Measurements from ENCODE around the gene ADAMTS17.

ADAMTS17 gene

DNA sequence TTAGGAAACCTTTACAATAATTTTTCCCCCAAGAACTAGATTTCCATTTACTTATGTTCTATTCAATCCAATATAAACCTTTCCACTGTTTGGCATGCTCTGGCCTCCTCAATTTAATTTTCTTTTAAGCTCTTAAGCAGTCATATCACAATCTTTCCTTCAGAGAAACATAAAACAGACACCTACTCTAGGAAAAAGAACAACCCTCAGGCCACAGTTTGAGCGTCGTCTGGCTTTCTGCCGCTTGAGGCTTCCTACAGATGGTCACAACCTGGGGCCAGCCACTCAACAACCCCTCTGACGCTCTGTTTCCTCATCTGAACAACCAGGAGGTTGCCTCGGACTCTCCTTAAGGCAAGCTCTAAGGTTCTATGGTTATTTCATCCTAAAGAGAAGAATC is 143.3 kb downstream of the ADAMTS17 start:
- Histone ChIP-seq H3K9me3 (ENCODE audit: low read length) (no peaks in the 10 kb centered on the region), H3K27ac (ENCODE audit: low read depth, low read length) (no peak overlapping the region), H3K4me3 (ENCODE audit: low read depth in 1 of 2, low read length in 2 of 2) (no peak overlapping the region), H3K36me3 (ENCODE audit: insufficient read depth, low read length) (no peaks in the 10 kb centered on the region), H3K4me1 (ENCODE audit: insufficient read depth, low read length) (peaks cover 12% of the 10 kb centered on the region), H3K27me3 (ENCODE audit: control insufficient read depth in 1 of 2, insufficient read depth in 2 of 2, low read length in 2 of 2) (no peaks in the 10 kb centered on the region), H3K9ac (ENCODE audit: low read length) (no peak overlapping the region)

DNA sequence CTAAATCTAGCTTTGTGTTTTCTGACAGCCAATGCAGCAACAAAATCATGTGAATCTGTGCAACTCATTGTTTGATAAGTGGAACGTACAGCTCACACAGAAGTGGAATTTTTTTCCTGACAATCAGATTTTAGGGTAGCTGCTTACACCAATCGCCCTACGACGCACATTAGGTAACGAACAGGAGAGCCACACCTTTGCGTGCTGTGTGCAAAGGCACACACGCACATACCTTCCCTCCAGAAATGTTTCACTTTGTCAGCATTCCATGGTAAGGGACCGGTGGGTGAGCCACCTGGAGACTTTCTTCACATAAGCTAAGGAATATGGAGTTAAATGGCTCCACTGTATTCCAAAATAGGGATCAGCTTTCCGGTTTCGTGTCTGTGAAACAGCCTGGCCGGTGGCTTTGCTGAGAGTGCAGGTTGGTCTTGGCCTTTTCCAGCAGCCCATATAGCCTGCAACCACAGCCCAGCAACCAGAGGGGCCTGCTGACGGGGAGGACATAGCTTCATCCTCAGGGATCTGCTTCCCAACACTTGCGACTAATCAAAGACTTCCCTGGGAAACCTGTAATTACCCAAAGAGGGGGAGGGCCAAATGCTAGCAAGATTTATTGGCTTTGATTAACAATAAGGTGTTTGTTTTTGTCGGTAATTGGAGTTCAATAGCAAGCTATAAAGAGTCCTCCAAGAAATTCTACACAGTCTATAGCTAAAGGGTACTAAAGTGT is 145.3 kb downstream of the ADAMTS17 start:
- Histone ChIP-seq H3K4me1 (ENCODE audit: insufficient read depth, low read length) (peaks cover under 1% of the 10 kb centered on the region), H3K27me3 (ENCODE audit: control insufficient read depth in 1 of 2, insufficient read depth in 2 of 2, low read length in 2 of 2) (no peaks in the 10 kb centered on the region), H3K4me3 (ENCODE audit: low read depth in 1 of 2, low read length in 2 of 2) (no peak overlapping the region), H3K9me3 (ENCODE audit: low read length) (no peaks in the 10 kb centered on the region), H3K27ac (ENCODE audit: low read depth, low read length) (no peak overlapping the region), H3K36me3 (ENCODE audit: insufficient read depth, low read length) (no peaks in the 10 kb centered on the region), H3K9ac (ENCODE audit: low read length) (no peak overlapping the region)

DNA sequence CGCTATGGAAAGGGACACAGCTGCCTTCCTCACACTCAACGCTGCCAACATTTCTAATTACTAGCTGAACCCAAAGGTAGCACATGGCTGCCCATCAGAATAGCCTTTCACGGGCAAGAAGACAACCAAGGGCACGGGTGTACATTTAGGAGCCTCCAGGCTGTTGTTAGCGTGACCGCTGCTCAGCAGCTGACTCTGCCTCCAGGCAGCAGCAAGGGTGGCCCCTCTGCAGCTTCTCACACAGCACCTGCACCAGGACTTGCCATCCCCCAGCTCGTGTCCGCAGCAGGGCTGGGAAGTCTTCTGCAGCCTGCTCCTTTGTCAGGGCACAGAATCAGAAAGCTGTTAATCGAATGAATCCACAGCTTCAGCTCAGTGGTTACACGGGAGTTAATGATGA is 146.8 kb downstream of the ADAMTS17 start:
- H3K27ac ChIP-seq (ENCODE audit: low read depth, low read length) = no peak overlapping the region
- H3K4me3 ChIP-seq (ENCODE audit: low read depth in 1 of 2, low read length in 2 of 2) = no peak overlapping the region
- no peaks in the 10 kb centered on the region for H3K9me3 ChIP-seq (ENCODE audit: low read length)
- H3K9ac ChIP-seq (ENCODE audit: low read length) = no peak overlapping the region
- no peaks in the 10 kb centered on the region for H3K36me3 ChIP-seq (ENCODE audit: insufficient read depth, low read length)
- H3K4me1 ChIP-seq (ENCODE audit: insufficient read depth, low read length) = no peaks in the 10 kb centered on the region
- H3K27me3 ChIP-seq (ENCODE audit: control insufficient read depth in 1 of 2, insufficient read depth in 2 of 2, low read length in 2 of 2) = no peaks in the 10 kb centered on the region

DNA sequence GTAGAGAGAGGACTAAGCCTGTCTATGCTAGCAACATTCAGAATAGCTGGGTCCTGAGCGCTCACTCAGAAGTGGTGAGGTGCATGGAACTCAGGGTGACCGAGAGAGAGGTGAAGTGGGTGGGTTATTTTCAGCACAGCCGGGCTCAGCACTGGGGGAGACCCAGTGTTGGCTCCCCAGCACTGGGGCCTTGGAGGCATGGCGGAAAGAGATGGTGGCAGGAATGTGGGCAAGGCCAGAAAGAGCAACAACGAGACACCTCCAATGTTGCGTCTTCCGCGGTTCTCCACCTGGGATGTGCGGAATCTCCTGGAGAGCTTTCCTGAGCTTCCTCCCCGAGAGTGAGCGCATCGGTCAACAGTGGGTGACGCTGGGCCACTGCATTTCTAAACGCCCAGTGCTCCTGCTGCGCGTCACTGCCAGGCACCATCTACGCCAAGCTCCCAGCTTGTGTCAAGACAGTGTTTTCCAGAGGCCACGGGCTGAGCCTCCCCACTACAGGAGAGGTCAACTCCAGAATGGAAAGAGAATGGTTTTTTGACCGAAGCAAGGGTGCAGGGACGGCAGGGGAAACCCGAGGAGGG is 148.4 kb downstream of the ADAMTS17 start:
- Histone ChIP-seq H3K9ac (ENCODE audit: low read length) (no peak overlapping the region), H3K9me3 (ENCODE audit: low read length) (no peaks in the 10 kb centered on the region), H3K27me3 (ENCODE audit: control insufficient read depth in 1 of 2, insufficient read depth in 2 of 2, low read length in 2 of 2) (no peaks in the 10 kb centered on the region), H3K4me3 (ENCODE audit: low read depth in 1 of 2, low read length in 2 of 2) (no peak overlapping the region), H3K4me1 (ENCODE audit: insufficient read depth, low read length) (no peaks in the 10 kb centered on the region), H3K27ac (ENCODE audit: low read depth, low read length) (no peak overlapping the region), H3K36me3 (ENCODE audit: insufficient read depth, low read length) (no peaks in the 10 kb centered on the region)

DNA sequence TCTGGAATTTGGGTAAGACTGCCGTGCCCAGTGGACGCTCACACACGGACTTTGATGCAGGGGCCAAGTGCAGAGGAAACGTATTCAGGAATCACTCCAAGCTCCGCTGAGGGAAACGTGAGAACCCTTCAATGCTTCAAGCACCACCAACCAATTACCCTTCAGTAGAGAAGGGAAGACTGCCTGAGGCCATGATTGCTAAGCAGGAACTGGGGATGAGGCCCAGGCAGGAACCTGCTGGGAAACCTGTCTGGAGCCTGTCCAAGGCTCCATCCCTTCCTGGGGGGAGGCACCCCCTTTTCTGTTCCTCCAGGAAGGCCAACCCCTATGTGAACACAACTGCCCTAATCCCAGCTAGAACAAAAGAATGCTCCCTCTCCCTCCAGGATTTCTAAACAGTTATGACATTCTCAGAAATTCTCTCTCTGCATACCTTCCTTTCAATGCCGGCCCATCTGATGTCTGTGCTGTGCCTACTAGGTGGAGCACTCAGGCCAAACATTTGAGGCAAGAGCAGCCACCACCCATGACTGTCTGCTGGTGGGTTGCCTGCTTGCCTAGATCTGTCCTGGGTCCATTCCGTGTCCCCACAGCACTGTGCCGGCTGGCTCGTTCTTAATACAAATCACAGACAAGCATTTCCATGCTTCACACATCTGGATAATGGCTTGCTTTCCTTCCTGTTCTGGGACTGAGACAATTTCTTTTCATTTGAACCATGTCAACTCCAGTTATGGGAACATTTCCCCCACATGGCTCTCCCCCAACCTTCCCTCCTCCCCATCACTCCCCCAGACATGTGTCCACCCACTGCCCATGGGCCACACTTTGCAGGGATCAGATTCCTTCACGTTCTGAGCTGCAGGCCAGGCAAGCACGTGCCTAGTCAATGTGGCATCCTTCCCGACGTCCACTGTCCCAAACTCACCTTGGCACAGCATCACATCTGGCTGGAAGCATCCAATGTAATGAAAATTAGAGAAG is 149.4 kb downstream of the ADAMTS17 start:
- no peaks in the 10 kb centered on the region for H3K36me3 ChIP-seq (ENCODE audit: insufficient read depth, low read length)
- no peaks in the 10 kb centered on the region for H3K4me1 ChIP-seq (ENCODE audit: insufficient read depth, low read length)
- H3K9ac ChIP-seq (ENCODE audit: low read length) = no peak overlapping the region
- H3K27me3 ChIP-seq (ENCODE audit: control insufficient read depth in 1 of 2, insufficient read depth in 2 of 2, low read length in 2 of 2) = no peaks in the 10 kb centered on the region
- H3K27ac ChIP-seq (ENCODE audit: low read depth, low read length) = no peak overlapping the region
- H3K9me3 ChIP-seq (ENCODE audit: low read length) = no peaks in the 10 kb centered on the region
- H3K4me3 ChIP-seq (ENCODE audit: low read depth in 1 of 2, low read length in 2 of 2) = no peak overlapping the region

DNA sequence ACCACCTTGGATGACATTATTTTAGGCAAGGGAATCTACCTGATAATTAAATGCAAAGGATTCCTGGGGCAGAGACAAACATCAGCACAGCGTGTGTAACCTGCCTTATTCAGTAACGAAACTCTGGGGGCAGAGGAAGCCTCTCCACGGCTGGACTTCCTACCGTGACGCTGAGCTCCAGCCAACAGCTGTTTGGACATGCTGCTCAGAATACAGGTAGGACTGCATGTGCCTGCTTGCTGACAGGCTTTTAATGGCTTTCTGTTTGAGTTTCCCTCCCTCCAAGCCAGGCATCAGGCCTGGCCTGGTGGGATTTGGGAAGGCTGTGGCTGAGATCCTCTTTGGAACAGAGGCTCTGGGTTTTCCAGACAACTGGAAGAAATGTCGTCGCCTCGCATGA is 150.6 kb downstream of the ADAMTS17 start:
- Histone ChIP-seq H3K27me3 (ENCODE audit: control insufficient read depth in 1 of 2, insufficient read depth in 2 of 2, low read length in 2 of 2) (no peaks in the 10 kb centered on the region), H3K9ac (ENCODE audit: low read length) (no peak overlapping the region), H3K27ac (ENCODE audit: low read depth, low read length) (no peak overlapping the region), H3K4me1 (ENCODE audit: insufficient read depth, low read length) (no peaks in the 10 kb centered on the region), H3K4me3 (ENCODE audit: low read depth in 1 of 2, low read length in 2 of 2) (no peak overlapping the region), H3K9me3 (ENCODE audit: low read length) (no peaks in the 10 kb centered on the region), H3K36me3 (ENCODE audit: insufficient read depth, low read length) (no peaks in the 10 kb centered on the region)

DNA sequence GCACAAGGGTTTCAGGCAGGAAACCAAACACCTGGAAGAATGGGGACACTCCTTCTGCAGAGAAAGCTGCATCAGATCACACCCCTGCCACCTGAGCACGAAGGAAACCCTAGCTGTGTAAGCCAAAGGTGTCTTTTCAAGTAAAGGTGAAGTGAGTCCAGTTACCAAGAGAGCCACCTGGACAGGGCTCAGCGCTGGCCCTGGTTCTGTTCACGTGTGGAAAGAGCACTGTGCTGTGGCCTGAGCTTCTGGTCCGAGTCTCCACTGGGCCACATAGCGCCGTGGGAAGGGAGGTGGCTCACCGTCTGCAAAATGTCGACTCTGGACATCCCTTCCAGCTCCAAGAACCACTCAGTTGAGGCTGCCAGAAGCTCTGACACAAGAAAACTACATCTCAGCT is 151.1 kb downstream of the ADAMTS17 start:
- Histone ChIP-seq H3K9ac (ENCODE audit: low read length) (no peak overlapping the region), H3K36me3 (ENCODE audit: insufficient read depth, low read length) (no peaks in the 10 kb centered on the region), H3K4me3 (ENCODE audit: low read depth in 1 of 2, low read length in 2 of 2) (no peak overlapping the region), H3K27ac (ENCODE audit: low read depth, low read length) (no peak overlapping the region), H3K27me3 (ENCODE audit: control insufficient read depth in 1 of 2, insufficient read depth in 2 of 2, low read length in 2 of 2) (no peaks in the 10 kb centered on the region), H3K4me1 (ENCODE audit: insufficient read depth, low read length) (no peaks in the 10 kb centered on the region), H3K9me3 (ENCODE audit: low read length) (no peaks in the 10 kb centered on the region)

DNA sequence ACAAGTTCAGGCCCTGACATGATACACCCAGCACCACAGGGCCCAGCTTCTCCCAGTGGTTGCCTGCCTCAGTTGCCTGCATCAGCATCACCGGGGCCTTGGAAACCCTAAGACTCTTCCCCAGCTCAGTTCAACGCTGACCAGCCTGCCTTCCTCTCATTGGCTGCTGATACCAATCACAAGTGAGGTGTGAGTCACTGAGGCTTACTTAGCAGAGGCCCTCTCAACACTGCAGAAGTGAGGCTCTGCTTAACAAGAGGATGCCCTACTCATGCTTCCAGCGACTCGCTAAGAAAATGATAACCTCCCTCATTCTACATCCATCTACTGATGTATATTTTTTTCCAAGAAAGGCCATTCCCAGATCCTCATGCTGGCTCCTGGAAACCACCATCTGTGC is 151.9 kb downstream of the ADAMTS17 start:
- Histone ChIP-seq H3K9ac (ENCODE audit: low read length) (no peak overlapping the region), H3K36me3 (ENCODE audit: insufficient read depth, low read length) (no peaks in the 10 kb centered on the region), H3K4me1 (ENCODE audit: insufficient read depth, low read length) (no peaks in the 10 kb centered on the region), H3K27ac (ENCODE audit: low read depth, low read length) (no peak overlapping the region), H3K27me3 (ENCODE audit: control insufficient read depth in 1 of 2, insufficient read depth in 2 of 2, low read length in 2 of 2) (no peaks in the 10 kb centered on the region), H3K9me3 (ENCODE audit: low read length) (no peaks in the 10 kb centered on the region), H3K4me3 (ENCODE audit: low read depth in 1 of 2, low read length in 2 of 2) (no peak overlapping the region)

DNA sequence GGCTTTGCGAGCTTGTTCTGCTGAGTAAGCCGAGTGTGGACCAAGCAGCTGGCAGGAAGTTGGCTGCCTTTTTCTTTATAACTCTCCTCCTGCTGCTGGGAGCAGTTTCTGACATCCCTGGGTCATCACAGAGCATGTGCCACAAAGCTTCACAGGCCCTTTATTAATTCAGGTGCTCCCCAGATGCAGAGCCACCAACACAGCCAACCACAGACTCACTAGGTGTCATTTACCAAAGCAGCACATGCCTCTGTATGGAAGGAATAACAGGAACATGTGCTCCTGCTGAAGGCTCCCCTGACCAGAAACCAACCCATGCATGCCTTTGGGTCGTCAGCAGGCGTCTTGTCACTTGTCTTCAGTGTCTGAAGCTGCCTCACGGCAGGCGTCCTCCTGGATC is 152.5 kb downstream of the ADAMTS17 start:
- H3K9me3 ChIP-seq (ENCODE audit: low read length) = no peaks in the 10 kb centered on the region
- H3K4me3 ChIP-seq (ENCODE audit: low read depth in 1 of 2, low read length in 2 of 2) = no peak overlapping the region
- no peak overlapping the region for H3K9ac ChIP-seq (ENCODE audit: low read length)
- H3K27me3 ChIP-seq (ENCODE audit: control insufficient read depth in 1 of 2, insufficient read depth in 2 of 2, low read length in 2 of 2) = no peaks in the 10 kb centered on the region
- H3K4me1 ChIP-seq (ENCODE audit: insufficient read depth, low read length) = no peaks in the 10 kb centered on the region
- H3K27ac ChIP-seq (ENCODE audit: low read depth, low read length) = no peak overlapping the region
- H3K36me3 ChIP-seq (ENCODE audit: insufficient read depth, low read length) = no peaks in the 10 kb centered on the region

DNA sequence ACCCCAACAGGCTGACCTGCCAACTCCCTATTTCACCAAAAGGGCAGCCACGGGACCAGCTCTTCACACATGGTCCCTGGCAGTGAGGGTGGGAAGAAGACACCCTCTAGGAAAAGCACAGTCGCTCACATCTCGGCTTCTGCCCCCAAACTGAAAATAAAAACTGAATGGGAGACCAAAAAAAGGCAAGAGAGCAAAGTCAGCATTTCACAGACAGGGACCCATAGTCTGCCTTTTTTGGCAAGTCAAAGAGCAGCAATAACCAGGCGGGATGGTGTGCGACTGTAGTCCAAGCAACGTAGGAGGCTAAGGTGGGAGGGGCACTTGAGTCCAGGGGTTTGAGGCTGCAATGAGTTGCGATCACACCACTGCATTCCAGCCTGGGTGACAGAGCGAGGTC is 154.1 kb downstream of the ADAMTS17 start:
- H3K9ac ChIP-seq (ENCODE audit: low read length) = no peak overlapping the region
- no peaks in the 10 kb centered on the region for H3K27me3 ChIP-seq (ENCODE audit: control insufficient read depth in 1 of 2, insufficient read depth in 2 of 2, low read length in 2 of 2)
- H3K4me1 ChIP-seq (ENCODE audit: insufficient read depth, low read length) = no peaks in the 10 kb centered on the region
- H3K9me3 ChIP-seq (ENCODE audit: low read length) = no peaks in the 10 kb centered on the region
- no peak overlapping the region for H3K27ac ChIP-seq (ENCODE audit: low read depth, low read length)
- H3K4me3 ChIP-seq (ENCODE audit: low read depth in 1 of 2, low read length in 2 of 2) = no peak overlapping the region
- no peaks in the 10 kb centered on the region for H3K36me3 ChIP-seq (ENCODE audit: insufficient read depth, low read length)

DNA sequence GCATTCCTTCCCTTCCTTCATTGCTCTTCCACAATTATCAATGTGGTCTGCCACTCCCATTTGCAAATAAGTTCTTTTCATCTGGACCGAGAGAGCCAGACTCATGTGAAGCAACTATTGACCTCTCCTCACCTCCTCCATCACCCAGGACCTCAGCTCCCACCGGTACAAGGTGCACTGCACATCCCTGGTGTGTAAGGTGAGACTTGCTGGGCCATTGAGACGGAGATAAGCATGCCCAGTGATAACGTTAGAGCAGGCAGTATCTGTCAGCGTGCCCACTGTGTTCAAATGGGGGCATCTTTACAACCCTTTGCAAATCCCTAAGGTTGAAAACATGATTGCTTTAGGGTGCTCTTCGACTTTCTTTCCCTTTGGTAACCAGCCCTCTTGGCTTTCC is 154.8 kb downstream of the ADAMTS17 start:
- Histone ChIP-seq H3K27me3 (ENCODE audit: control insufficient read depth in 1 of 2, insufficient read depth in 2 of 2, low read length in 2 of 2) (no peaks in the 10 kb centered on the region), H3K4me3 (ENCODE audit: low read depth in 1 of 2, low read length in 2 of 2) (no peak overlapping the region), H3K36me3 (ENCODE audit: insufficient read depth, low read length) (no peaks in the 10 kb centered on the region), H3K27ac (ENCODE audit: low read depth, low read length) (no peak overlapping the region), H3K9me3 (ENCODE audit: low read length) (no peaks in the 10 kb centered on the region), H3K9ac (ENCODE audit: low read length) (no peak overlapping the region), H3K4me1 (ENCODE audit: insufficient read depth, low read length) (no peaks in the 10 kb centered on the region)
